HepG2 (cell line): Measurements from ENCODE around the gene SLC7A8. TPM values are rescaled to one million over a fixed set of nuclear protein-coding genes. Genes with fewer than 3 reads are reported as not detected.

Experiments
- ATAC-seq: fragments of 200-7000 bp; cut with Tn5 transposase; 3 replicates; pipeline ENCODE4 v1.9.1; 2020; ENCODE audit warnings: mild to moderate bottlenecking, moderate library complexity
- BruUV-seq: library from RNA; stranded (reverse); fragments of 400-500 nt; replicated peaks from 2 replicates; lab custom pipeline; 2021; lab: Mats Ljungman, UMichigan
- CTCF ChIA-PET: fragments of 300-600 bp; formaldehyde crosslinking; extraction: SDS; loops from one replicate; lab custom pipeline; 2021; ENCODE audit warnings: low total read pairs, inconsistent platforms, low intra/inter-chr PET ratio; lab: Yijun Ruan, JAX
- POLR2A ChIA-PET: fragments of 350-600 bp; sonication (Branson Sonifier 250); formaldehyde crosslinking; loops from one replicate; lab custom pipeline; 2020; ENCODE audit warnings: antibody characterized with exemption, inconsistent platforms; lab: Yijun Ruan, JAX
- DNase-seq: peaks from one replicate; pipeline ENCODE4 v3.0.0-alpha.2; 2015; ENCODE audit warnings: low spot score
- FAIRE-seq: peaks from 3 replicates; lab custom pipeline; 2011; peaks lifted over from hg19 to GRCh38; lab: Jason Lieb, UNC
- H2AFZ ChIP-seq: one replicate; pipeline ENCODE4 v1.6.1; 2011; ENCODE audit warnings: low read length, inconsistent platforms
- H3K27ac ChIP-seq: fragments of 300-600 bp; 3 replicates; pipeline ENCODE4 v1.8.0; 2011; ENCODE audit warnings: mixed run types, mild to moderate bottlenecking, mixed read lengths, low read length, inconsistent platforms; ENCODE audit not compliant: insufficient read depth; ENCODE audit errors: extremely low read length
- H3K27me3 ChIP-seq, 2 experiments: fragments of 200-600 bp in 1 of 2; 2 replicates in 1 of 2; 3 replicates in 1 of 2; pipeline versions ENCODE4 v1.6.0 to v1.8.0; 2011; ENCODE audit warnings: low read length in 2 of 2, mild to moderate bottlenecking in 2 of 2, moderate library complexity in 2 of 2, inconsistent platforms in 1 of 2; ENCODE audit not compliant: insufficient read depth in 2 of 2, control insufficient read depth in 1 of 2
- H3K36me3 ChIP-seq, 2 experiments: fragments of 200-600 bp in 1 of 2; replicated peaks in 1 of 2; 2 replicates in 1 of 2; 3 replicates in 1 of 2; pipeline versions ENCODE4 v1.5.1 to v1.8.0; 2011; ENCODE audit warnings: low read length in 2 of 2, inconsistent platforms in 1 of 2; ENCODE audit not compliant: insufficient read depth in 2 of 2, control insufficient read depth in 1 of 2
- H3K4me1 ChIP-seq: 2 replicates; pipeline ENCODE4 v1.5.1; 2012; ENCODE audit warnings: low read length, inconsistent platforms; ENCODE audit not compliant: insufficient read depth
- H3K4me2 ChIP-seq: 2 replicates; pipeline ENCODE4 v1.6.0; 2011; ENCODE audit warnings: low read depth, low read length, inconsistent platforms
- H3K4me3 ChIP-seq, 3 experiments: fragments of 200-600 bp in 1 of 3; sonication (generic), shearing (Covaris generic) in 1 of 3; replicated peaks in 1 of 3; 2 replicates each; pipeline ENCODE4 v1.5.1; 2011 to 2016; ENCODE audit warnings: low read length in 3 of 3, inconsistent platforms in 2 of 3, low read depth in 2 of 3, mild to moderate bottlenecking in 2 of 3, control low read depth in 1 of 3, mixed read lengths in 1 of 3; ENCODE audit not compliant: insufficient read depth in 1 of 3
- H3K79me2 ChIP-seq: one replicate; pipeline ENCODE4 v1.6.1; 2011; ENCODE audit warnings: low read length, inconsistent platforms; ENCODE audit not compliant: insufficient read depth
- H3K9ac ChIP-seq: 2 replicates; pipeline ENCODE4 v1.6.0; 2011; ENCODE audit warnings: mild to moderate bottlenecking, low read depth, low read length, inconsistent platforms; ENCODE audit not compliant: insufficient read depth
- H3K9me3 ChIP-seq: 2 replicates; pipeline ENCODE4 v1.5.1; 2012; ENCODE audit warnings: mild to moderate bottlenecking, low read length
- H4K20me1 ChIP-seq: 2 replicates; pipeline ENCODE4 v1.6.0; 2011; ENCODE audit warnings: inconsistent platforms, mild to moderate bottlenecking, low read length, moderate library complexity; ENCODE audit not compliant: insufficient read depth
- JUNB ChIP-seq: sonication (generic); formaldehyde crosslinking; IDR thresholded peaks from 2 replicates; pipeline ENCODE4 v1.8.0; 2022; ENCODE audit warnings: missing genetic modification reagents, mild to moderate bottlenecking, borderline replicate concordance
- MAFF ChIP-seq: IDR thresholded peaks from 2 replicates; pipeline ENCODE4 v1.6.1; 2011; ENCODE audit warnings: low read depth, low read length, improper control_type of control experiment
- MAFG ChIP-seq: sonication (generic); formaldehyde crosslinking; IDR thresholded peaks from 2 replicates; pipeline ENCODE4 v1.5.1; 2020; ENCODE audit warnings: mild to moderate bottlenecking, missing genetic modification reagents
- MAFK ChIP-seq, 2 experiments: IDR thresholded peaks in 1 of 2; conservative IDR thresholded peaks in 1 of 2; 2 replicates each; pipeline ENCODE4 v1.6.1; 2011; ENCODE audit warnings: improper control_type of control experiment in 2 of 2, low read length in 2 of 2
- RXRA ChIP-seq: sonication (generic); formaldehyde crosslinking; IDR thresholded peaks from 2 replicates; pipeline ENCODE4 v1.5.1; 2020; ENCODE audit warnings: missing genetic modification reagents
- SCMH1 ChIP-seq: sonication (generic); formaldehyde crosslinking; IDR thresholded peaks from 2 replicates; pipeline ENCODE4 v1.9.0; 2021; ENCODE audit warnings: missing genetic modification reagents, mild to moderate bottlenecking, borderline replicate concordance
- TRIM22 ChIP-seq: fragments of 450-650 bp; IDR thresholded peaks from 2 replicates; pipeline ENCODE4 v1.6.1; 2017
- ZNF605 ChIP-seq: sonication (generic); formaldehyde crosslinking; IDR thresholded peaks from 2 replicates; pipeline ENCODE4 v1.8.0; 2022; ENCODE audit warnings: mild to moderate bottlenecking, missing genetic modification reagents
- WGBS: methylation state at CpG from one replicate; pipeline ENCODE4 v1.1.6; 2017; ENCODE audit warnings: low lambda C conversion rate; 5-methylcytosine and 5-hydroxymethylcytosine counted together
- in situ Hi-C: cut with HindIII; loops from 2 replicates; pipeline ENCODE4 v1.10.0; 2017; ENCODE audit warnings: low pct_unique_long_range_greater_than_20kb; ENCODE audit not compliant: extremely low pct_ligation_motif_present
- intact Hi-C: fragments of 100-400 bp; cut with micrococcal nuclease; formaldehyde crosslinking; loops from one replicate; pipeline ENCODE4 v1.10.0; 2022; ENCODE audit not compliant: unreplicated experiment
- polyA plus RNA-seq, 8 experiments: library from polyadenylated mRNA; depleted of rRNA in 3 of 8; stranded (reverse) in 7 of 8; unstranded in 1 of 8; fragments of >200 nt; fragmentation: Illumina TruSeq in 4 of 8; extraction: Trizol in 4 of 8; gene quantifications; 2 replicates each; pipeline versions ENCODE4 v1.2.1 to v1.2.3, GENCODE V29; 2011 to 2016; ENCODE audit warnings: low read depth in 4 of 8, missing spikeins in 1 of 8, mixed read lengths in 1 of 8; ENCODE audit not compliant: insufficient read depth in 1 of 8
- total RNA-seq, 5 experiments: library from RNA; depleted of rRNA; stranded (reverse); fragments of >200 nt; fragmentation: Illumina TruSeq; extraction: Trizol; gene quantifications; 2 replicates each; pipeline ENCODE4 v1.2.3, GENCODE V29; 2016; ENCODE audit warnings: low read depth in 1 of 5

SLC7A8 gene
- total and polyA plus RNA-seq, 2 of the 13 experiments (the other 11 are each of a cell fraction or from before 2014, with no cell fraction given), result 0.25 TPM; not detected in 1

GRCh38 chr14:23160924-23161522 lies 22.4 kb downstream of the SLC7A8 start:
- peaks cover 2 to 32% of the 10 kb centered on the region in 2 experiments; a peak in 4 of 5 replicates for H3K27me3 ChIP-seq
- in situ Hi-C loops (no loop called here), intact Hi-C loops (no loop called here)
- H3K36me3 ChIP-seq, result no peaks in the 10 kb centered on the region
- no peaks in the 10 kb centered on the region for H3K9me3 ChIP-seq
- H3K9ac ChIP-seq, result no peak overlapping the region
- H3K79me2 ChIP-seq, result no peaks in the 10 kb centered on the region
- no peak overlapping the region for H3K4me3 ChIP-seq
- ChIA-PET CTCF (no interaction called here), POLR2A (interaction anchor here (1.8 kb wide), 1 partner anchor 66 kb away, joined by 5 read pairs; the partner anchor contains the start of genes ACIN1 and C14orf119)
- no TSS peak for BruUV-seq
- H3K4me1 ChIP-seq, result no peaks in the 10 kb centered on the region
- no peak for FAIRE-seq
- ATAC-seq, result no peak
- H4K20me1 ChIP-seq, result no peaks in the 10 kb centered on the region
- no peak overlapping the region for H3K4me2 ChIP-seq
- 44% methylated on average over 11 of the region's 11 CpGs for WGBS
- TF ChIP-seq SCMH1 (CRISPR knock-in tag) (no peak), JUNB (0 out of 2 replicates have a peak, but pooled peaks have one; percentile 27), MAFK (conservative IDR thresholded peaks at IDR 0.05 in 1 of 2, IDR thresholded peaks at IDR 0.05 in 1 of 2; ENCODE audit: low read length in 2 of 2) (peak; percentile 100), ZNF605 (CRISPR knock-in tag) (no peak), MAFG (CRISPR knock-in tag) (peak; percentile 70), TRIM22 (0 out of 2 replicates have a peak, but pooled peaks have one; percentile 4), MAFF (peak; percentile 100), RXRA (no peak)
- H3K27ac ChIP-seq, result no peak overlapping the region
- no peak for DNase-seq
- H2AFZ ChIP-seq, result no peak overlapping the region
